Measurements from ENCODE around the gene SETD7. TPM values are rescaled to one million over a fixed set of nuclear protein-coding genes. Genes with fewer than 3 reads are reported as not detected.

Gene SETD7
- total RNA-seq, 1 experiment from 2014 or later: 41.6 TPM

DNA sequence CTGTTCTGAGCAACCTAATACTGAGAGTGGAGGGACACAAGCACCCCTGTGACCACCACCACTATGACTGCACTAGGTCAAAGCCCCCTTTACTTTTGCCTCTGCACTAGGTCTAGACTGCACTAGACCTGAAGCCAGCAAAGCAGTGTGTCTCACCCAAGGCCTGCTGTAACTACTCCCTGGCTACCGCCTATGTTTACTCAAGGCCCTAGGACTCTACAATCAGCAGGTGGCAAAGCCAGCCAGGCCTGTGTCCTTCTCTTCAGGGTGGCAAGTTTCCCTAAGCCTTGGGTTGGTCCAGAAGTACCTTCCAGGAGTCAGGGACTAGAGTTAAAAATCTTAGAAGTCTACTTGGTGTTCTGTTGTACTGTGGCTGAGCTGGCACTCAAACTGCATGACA, 86.2 kb downstream of the SETD7 start (continued):
- no peak for TF ChIP-seq YY1 (IDR thresholded peaks at IDR 0.05; ENCODE audit: extremely low read depth, insufficient replicate concordance, low read depth, low read length)
- TF ChIP-seq RAD21 (IDR thresholded peaks at IDR 0.05; ENCODE audit: low read depth): no peak
- TF ChIP-seq ZFX (IDR thresholded peaks at IDR 0.05): no peak

DNA sequence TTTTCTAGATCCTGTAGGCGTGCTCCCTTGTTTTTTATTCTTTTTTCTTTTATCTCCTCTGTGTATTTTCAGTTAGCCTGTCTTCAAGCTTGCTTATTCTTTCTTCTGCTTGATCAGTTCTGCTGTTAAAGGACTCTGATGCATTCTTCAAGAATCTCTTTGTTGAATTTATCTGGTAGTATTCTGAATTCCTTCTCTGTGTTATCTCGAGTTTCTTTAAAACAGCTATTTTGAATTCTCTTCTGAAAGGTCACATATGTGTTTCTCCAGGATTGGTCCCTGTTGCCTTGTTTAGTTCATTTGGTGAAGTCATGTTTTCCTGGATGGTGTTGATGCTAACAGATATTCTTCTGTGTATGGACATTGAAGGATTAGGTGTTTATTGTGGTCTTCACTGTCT, 86.8 kb downstream of the SETD7 start:
- Histone ChIP-seq H3K27me3 (ENCODE audit: insufficient read depth, low read length) (no peaks in the 10 kb centered on the region), H2AFZ (ENCODE audit: low read depth, low read length, poor library complexity, severe bottlenecking) (no peak overlapping the region), H4K20me1 (ENCODE audit: insufficient read depth) (no peaks in the 10 kb centered on the region), H3K27ac (ENCODE audit: low read depth, low read length) (no peak overlapping the region), H3K36me3 (ENCODE audit: control insufficient read depth in 1 of 2, insufficient read depth in 2 of 2, low read length in 2 of 2) (no peaks in the 10 kb centered on the region), H3K4me1 (ENCODE audit: control insufficient read depth in 1 of 2, insufficient read depth in 2 of 2, low read length in 2 of 2) (peaks cover 0 to 5% of the 10 kb centered on the region in 2 experiments; a peak in 1 of 4 replicates), H3K79me2 (ENCODE audit: insufficient read depth, low read length) (peaks cover 38% of the 10 kb centered on the region), H3K9me3 (ENCODE audit: control insufficient read depth in 1 of 2, insufficient read depth in 1 of 2, low read depth in 1 of 2, low read length in 2 of 2) (no peaks in the 10 kb centered on the region), H3K4me2 (ENCODE audit: low read length) (no peak overlapping the region), H3K9ac (ENCODE audit: low read length) (no peak overlapping the region), H3K9me2 (ENCODE audit: insufficient read depth) (no peaks in the 10 kb centered on the region), H3K4me3 (replicated peaks in 1 of 2; ENCODE audit: low read depth in 1 of 2, low read length in 2 of 2) (no peak overlapping the region)
- ATAC-seq (no peak), DNase-seq (ENCODE audit: low read depth, low spot score) (no peak)
- ChIA-PET RAD21 (ENCODE audit: low non-redundant PET in 1 of 2, low total read pairs in 2 of 2, uncharacterized antibody in 2 of 2, unreplicated experiment in 2 of 2) (no interaction called here), CTCF (interaction anchor here (1.2 kb wide), 1 partner anchor 28 kb away, joined by 3 read pairs; no protein-coding TSS in a partner anchor), POLR2A (no interaction called here)
- BruUV-seq (replicated peaks): no TSS peak
- intact Hi-C loops (cut with micrococcal nuclease): no loop called here
- TF ChIP-seq CBX3 (IDR thresholded peaks at IDR 0.05; ENCODE audit: low read depth) (no peak), SRF (IDR thresholded peaks at IDR 0.05; ENCODE audit: low read depth) (no peak), ELF1 (IDR thresholded peaks at IDR 0.05; ENCODE audit: borderline replicate concordance, low read depth) (no peak), SIN3A (IDR thresholded peaks at IDR 0.05; ENCODE audit: low read depth) (no peak), SP1 (IDR thresholded peaks at IDR 0.05; ENCODE audit: low read depth) (no peak), EZH2 (IDR thresholded peaks at IDR 0.05) (no peak), ZNF274 (IDR thresholded peaks at IDR 0.05; ENCODE audit: low read depth, low read length) (no peak), EGR1 (IDR thresholded peaks at IDR 0.05; ENCODE audit: low read depth) (no peak), CEBPB (IDR thresholded peaks at IDR 0.05; ENCODE audit: low read depth) (no peak), YY1 (IDR thresholded peaks at IDR 0.05; ENCODE audit: extremely low read depth, insufficient replicate concordance, low read depth, low read length) (no peak), TCF7L2 (IDR thresholded peaks at IDR 0.05; ENCODE audit: borderline replicate concordance, extremely low read depth, insufficient read depth, insufficient read length) (no peak), POLR2A (IDR thresholded peaks at IDR 0.05; ENCODE audit: borderline replicate concordance, extremely low read depth, insufficient read depth, insufficient read length) (no peak)
- TF ChIP-seq, protein P1, sequence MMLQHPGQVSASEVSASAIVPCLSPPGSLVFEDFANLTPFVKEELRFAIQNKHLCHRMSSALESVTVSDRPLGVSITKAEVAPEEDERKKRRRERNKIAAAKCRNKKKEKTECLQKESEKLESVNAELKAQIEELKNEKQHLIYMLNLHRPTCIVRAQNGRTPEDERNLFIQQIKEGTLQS (IDR thresholded peaks at IDR 0.05): no peak
- TF ChIP-seq, protein P2, sequence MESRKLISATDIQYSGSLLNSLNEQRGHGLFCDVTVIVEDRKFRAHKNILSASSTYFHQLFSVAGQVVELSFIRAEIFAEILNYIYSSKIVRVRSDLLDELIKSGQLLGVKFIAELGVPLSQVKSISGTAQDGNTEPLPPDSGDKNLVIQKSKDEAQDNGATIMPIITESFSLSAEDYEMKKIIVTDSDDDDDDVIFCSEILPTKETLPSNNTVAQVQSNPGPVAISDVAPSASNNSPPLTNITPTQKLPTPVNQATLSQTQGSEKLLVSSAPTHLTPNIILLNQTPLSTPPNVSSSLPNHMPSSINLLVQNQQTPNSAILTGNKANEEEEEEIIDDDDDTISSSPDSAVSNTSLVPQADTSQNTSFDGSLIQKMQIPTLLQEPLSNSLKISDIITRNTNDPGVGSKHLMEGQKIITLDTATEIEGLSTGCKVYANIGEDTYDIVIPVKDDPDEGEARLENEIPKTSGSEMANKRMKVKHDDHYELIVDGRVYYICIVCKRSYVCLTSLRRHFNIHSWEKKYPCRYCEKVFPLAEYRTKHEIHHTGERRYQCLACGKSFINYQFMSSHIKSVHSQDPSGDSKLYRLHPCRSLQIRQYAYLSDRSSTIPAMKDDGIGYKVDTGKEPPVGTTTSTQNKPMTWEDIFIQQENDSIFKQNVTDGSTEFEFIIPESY (IDR thresholded peaks at IDR 0.05; ENCODE audit: extremely low read depth, insufficient replicate concordance, low read length): no peak
- TF ChIP-seq, protein P3, sequence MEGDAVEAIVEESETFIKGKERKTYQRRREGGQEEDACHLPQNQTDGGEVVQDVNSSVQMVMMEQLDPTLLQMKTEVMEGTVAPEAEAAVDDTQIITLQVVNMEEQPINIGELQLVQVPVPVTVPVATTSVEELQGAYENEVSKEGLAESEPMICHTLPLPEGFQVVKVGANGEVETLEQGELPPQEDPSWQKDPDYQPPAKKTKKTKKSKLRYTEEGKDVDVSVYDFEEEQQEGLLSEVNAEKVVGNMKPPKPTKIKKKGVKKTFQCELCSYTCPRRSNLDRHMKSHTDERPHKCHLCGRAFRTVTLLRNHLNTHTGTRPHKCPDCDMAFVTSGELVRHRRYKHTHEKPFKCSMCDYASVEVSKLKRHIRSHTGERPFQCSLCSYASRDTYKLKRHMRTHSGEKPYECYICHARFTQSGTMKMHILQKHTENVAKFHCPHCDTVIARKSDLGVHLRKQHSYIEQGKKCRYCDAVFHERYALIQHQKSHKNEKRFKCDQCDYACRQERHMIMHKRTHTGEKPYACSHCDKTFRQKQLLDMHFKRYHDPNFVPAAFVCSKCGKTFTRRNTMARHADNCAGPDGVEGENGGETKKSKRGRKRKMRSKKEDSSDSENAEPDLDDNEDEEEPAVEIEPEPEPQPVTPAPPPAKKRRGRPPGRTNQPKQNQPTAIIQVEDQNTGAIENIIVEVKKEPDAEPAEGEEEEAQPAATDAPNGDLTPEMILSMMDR (IDR thresholded peaks at IDR 0.05 in 2 of 3, conservative IDR thresholded peaks at IDR 0.05 in 1 of 3; ENCODE audit: borderline replicate concordance in 1 of 3, insufficient read depth in 1 of 3, low read depth in 2 of 3, low read length in 2 of 3): no peak
- TF ChIP-seq, protein P4, sequence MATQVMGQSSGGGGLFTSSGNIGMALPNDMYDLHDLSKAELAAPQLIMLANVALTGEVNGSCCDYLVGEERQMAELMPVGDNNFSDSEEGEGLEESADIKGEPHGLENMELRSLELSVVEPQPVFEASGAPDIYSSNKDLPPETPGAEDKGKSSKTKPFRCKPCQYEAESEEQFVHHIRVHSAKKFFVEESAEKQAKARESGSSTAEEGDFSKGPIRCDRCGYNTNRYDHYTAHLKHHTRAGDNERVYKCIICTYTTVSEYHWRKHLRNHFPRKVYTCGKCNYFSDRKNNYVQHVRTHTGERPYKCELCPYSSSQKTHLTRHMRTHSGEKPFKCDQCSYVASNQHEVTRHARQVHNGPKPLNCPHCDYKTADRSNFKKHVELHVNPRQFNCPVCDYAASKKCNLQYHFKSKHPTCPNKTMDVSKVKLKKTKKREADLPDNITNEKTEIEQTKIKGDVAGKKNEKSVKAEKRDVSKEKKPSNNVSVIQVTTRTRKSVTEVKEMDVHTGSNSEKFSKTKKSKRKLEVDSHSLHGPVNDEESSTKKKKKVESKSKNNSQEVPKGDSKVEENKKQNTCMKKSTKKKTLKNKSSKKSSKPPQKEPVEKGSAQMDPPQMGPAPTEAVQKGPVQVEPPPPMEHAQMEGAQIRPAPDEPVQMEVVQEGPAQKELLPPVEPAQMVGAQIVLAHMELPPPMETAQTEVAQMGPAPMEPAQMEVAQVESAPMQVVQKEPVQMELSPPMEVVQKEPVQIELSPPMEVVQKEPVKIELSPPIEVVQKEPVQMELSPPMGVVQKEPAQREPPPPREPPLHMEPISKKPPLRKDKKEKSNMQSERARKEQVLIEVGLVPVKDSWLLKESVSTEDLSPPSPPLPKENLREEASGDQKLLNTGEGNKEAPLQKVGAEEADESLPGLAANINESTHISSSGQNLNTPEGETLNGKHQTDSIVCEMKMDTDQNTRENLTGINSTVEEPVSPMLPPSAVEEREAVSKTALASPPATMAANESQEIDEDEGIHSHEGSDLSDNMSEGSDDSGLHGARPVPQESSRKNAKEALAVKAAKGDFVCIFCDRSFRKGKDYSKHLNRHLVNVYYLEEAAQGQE (IDR thresholded peaks at IDR 0.05; ENCODE audit: low read depth): no peak
- TF ChIP-seq, protein P5, sequence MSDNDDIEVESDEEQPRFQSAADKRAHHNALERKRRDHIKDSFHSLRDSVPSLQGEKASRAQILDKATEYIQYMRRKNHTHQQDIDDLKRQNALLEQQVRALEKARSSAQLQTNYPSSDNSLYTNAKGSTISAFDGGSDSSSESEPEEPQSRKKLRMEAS (IDR thresholded peaks at IDR 0.05): no peak

Measured in HCT116 (cell line).